H1 (cell line): Measurements from ENCODE around the gene DHX34. TPM values are rescaled to one million over a fixed set of nuclear protein-coding genes. Genes with fewer than 3 reads are reported as not detected.

ENCODE experiments used
- BCL11A ChIP-seq, 2 experiments: IDR thresholded peaks; one replicate each; pipeline ENCODE4 v1.6.1; 2011; ENCODE audit warnings: low read depth in 2 of 2, low read length in 2 of 2, mild to moderate bottlenecking in 2 of 2
- BRCA1 ChIP-seq: IDR thresholded peaks from 2 replicates; pipeline ENCODE4 v1.6.1; 2012; ENCODE audit warnings: low read depth, low read length, improper control_type of control experiment
- EGR1 ChIP-seq: IDR thresholded peaks from 2 replicates; pipeline ENCODE4 v1.6.1; 2011; ENCODE audit warnings: low read depth, low read length, borderline replicate concordance
- HDAC2 ChIP-seq, 2 experiments: fragments of 300-600 bp in 1 of 2; sonication (generic) in 1 of 2; IDR thresholded peaks; 2 replicates each; pipeline ENCODE4 v1.6.1; 2011 to 2012; ENCODE audit warnings: low read depth in 2 of 2, low read length in 2 of 2, mild to moderate bottlenecking in 2 of 2, moderate library complexity in 2 of 2, borderline replicate concordance in 1 of 2, inconsistent platforms in 1 of 2
- MAFK ChIP-seq: IDR thresholded peaks from 2 replicates; pipeline ENCODE4 v1.6.1; 2012; ENCODE audit warnings: low read depth, mild to moderate bottlenecking, improper control_type of control experiment, low read length
- RAD21 ChIP-seq, 2 experiments: IDR thresholded peaks in 1 of 2; conservative IDR thresholded peaks in 1 of 2; 2 replicates each; pipeline ENCODE4 v1.6.1; 2011; ENCODE audit warnings: low read depth in 2 of 2, low read length in 2 of 2, improper control_type of control experiment in 1 of 2, inconsistent platforms in 1 of 2, mild to moderate bottlenecking in 1 of 2, moderate library complexity in 1 of 2
- SRF ChIP-seq: IDR thresholded peaks from 2 replicates; pipeline ENCODE4 v1.6.1; 2011; ENCODE audit warnings: mild to moderate bottlenecking, low read depth, low read length, moderate library complexity
- TAF7 ChIP-seq: optimal IDR thresholded peaks from 2 replicates; pipeline ENCODE3; 2011; ENCODE audit warnings: low read depth, mild to moderate bottlenecking, inconsistent platforms, low read length, moderate library complexity, borderline replicate concordance
- polyA plus RNA-seq, 7 experiments: library from polyadenylated mRNA; depleted of rRNA in 3 of 7; stranded (reverse) in 5 of 7; unstranded in 2 of 7; fragments of >200 nt in 5 of 7; fragments of 200-250 nt in 2 of 7; gene quantifications; 1 replicate in 5 of 7; 2 replicates in 1 of 7; 4 replicates in 1 of 7; pipeline versions ENCODE4 v1.2.1 to v1.2.3, GENCODE V29; 2011 to 2013; ENCODE audit warnings: missing spikeins in 2 of 7, mixed read lengths in 2 of 7
- total RNA-seq: library from RNA; stranded (reverse); fragmentation: NEBNext Ultra II Directional; extraction: Animal tissue kit (Norgen Biotek cat#: 25700); gene quantifications from 2 replicates; pipeline ENCODE4 v1.2.1, GENCODE V29; 2021

DHX34 gene
- total and polyA plus RNA-seq, 2 of the 8 experiments (the other 6 are each of a cell fraction or from before 2014, with no cell fraction given): 17.5 to 24.3 TPM

- TF ChIP-seq SRF: peak; percentile 2; the same call in 1 of the 2 replicates
- no peak for TF ChIP-seq BRCA1
- no peak for TF ChIP-seq BCL11A (IDR thresholded peaks at IDR 0.05; ENCODE audit: low read depth in 2 of 2, low read length in 2 of 2)
- TF ChIP-seq RAD21 (IDR thresholded peaks at IDR 0.05 in 1 of 2, conservative IDR thresholded peaks at IDR 0.05 in 1 of 2; ENCODE audit: low read depth in 2 of 2, low read length in 2 of 2): peak; percentile 83 to 85
- peak; percentile 82 for TF ChIP-seq EGR1
- peak; percentile 80 for TF ChIP-seq TAF7
- TF ChIP-seq MAFK: no peak
- TF ChIP-seq HDAC2 (IDR thresholded peaks at IDR 0.05; ENCODE audit: borderline replicate concordance in 1 of 2, low read depth in 2 of 2, low read length in 2 of 2): no peak
Measured at GRCh38 chr19:47427241-47428176, 78.4 kb downstream of the DHX34 start (continued).
